ENCODE results near the gene CHD8.

Gene CHD8

DNA sequence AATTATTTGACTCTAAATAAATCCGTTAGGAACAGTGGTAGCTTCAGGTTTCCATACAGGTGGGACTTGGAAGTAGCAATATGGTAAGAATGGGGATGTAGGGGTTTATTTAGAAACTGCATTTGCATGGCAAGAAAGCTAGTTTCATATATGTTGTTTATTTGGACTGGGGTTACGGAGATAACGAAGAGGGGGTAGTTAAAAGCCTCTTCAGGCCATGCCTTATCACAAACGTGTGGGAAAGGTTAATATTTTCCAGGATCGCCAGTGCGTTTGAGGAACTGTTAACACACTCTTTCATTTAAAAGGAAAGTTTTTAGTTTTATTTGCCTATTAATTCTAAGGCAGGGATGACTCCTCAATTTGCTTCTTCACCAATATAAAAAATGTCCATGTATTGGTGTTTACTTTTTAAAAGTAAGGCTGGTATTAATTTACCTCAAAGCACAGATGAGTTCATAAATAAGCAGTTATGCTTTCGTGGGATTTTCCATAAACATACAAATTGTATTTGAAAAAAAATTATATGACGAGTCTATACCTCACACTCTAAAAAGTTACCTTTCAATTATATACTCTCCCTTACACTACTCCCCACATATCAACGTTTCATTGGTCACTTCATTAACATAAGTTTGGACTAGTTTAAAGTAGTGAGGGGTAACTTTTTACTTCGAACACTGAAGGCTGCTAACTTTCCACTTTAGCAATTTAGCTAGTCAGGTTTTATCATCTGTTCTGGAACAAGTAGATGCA, 20.0 kb upstream of the CHD8 start:
- peak; percentile 7 for ATAC-seq

DNA sequence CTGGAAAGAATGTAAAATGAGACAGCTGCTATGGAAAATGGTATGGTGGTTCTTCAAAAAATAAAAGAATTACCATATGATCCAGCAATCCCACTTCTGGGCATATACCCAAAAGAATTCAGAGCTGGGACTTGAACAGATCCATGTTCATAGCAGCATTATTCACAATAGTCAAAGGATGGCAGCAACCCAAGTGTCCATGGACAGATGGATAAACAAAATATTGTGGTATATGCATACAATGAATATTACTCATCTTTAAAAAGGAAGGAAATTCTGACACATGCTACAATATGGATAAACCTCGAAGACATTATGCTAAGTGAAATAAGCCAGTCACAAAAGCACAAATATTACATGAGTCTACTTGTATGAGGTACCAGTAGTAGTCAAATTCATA, 11.7 kb upstream of the CHD8 start:
- no peak for TF ChIP-seq ZFP30 (CRISPR knock-in tag; IDR thresholded peaks at IDR 0.05)
- TF ChIP-seq ZFP3 (CRISPR knock-in tag; IDR thresholded peaks at IDR 0.05): no peak
- ATAC-seq: peak; percentile 76

More for the DNA sequence above, 20.0 kb upstream of the CHD8 start:
- TF ChIP-seq BACH2 (CRISPR knock-in tag; IDR thresholded peaks at IDR 0.05; ENCODE audit: borderline replicate concordance) (no peak), ZNF70 (CRISPR knock-in tag; IDR thresholded peaks at IDR 0.05) (no peak), ZNF565 (CRISPR knock-in tag; conservative IDR thresholded peaks at IDR 0.05; ENCODE audit: low read depth) (no peak), RARB (CRISPR knock-in tag; IDR thresholded peaks at IDR 0.05) (no peak), OSR1 (CRISPR knock-in tag; IDR thresholded peaks at IDR 0.05) (no peak), CSDC2 (CRISPR knock-in tag; IDR thresholded peaks at IDR 0.05) (no peak), POU6F1 (CRISPR knock-in tag; IDR thresholded peaks at IDR 0.05; ENCODE audit: borderline replicate concordance, low read depth) (no peak)

- peak; percentile 60 for ATAC-seq
- TF ChIP-seq ZFP30 (CRISPR knock-in tag; IDR thresholded peaks at IDR 0.05): no peak
- TF ChIP-seq ZFP3 (CRISPR knock-in tag; IDR thresholded peaks at IDR 0.05): 0 out of 2 replicates have a peak, but pooled peaks have one; percentile 11
Measured at GRCh38 chr14:21455592-21455911, 371 bp downstream of the CHD8 start.

DNA sequence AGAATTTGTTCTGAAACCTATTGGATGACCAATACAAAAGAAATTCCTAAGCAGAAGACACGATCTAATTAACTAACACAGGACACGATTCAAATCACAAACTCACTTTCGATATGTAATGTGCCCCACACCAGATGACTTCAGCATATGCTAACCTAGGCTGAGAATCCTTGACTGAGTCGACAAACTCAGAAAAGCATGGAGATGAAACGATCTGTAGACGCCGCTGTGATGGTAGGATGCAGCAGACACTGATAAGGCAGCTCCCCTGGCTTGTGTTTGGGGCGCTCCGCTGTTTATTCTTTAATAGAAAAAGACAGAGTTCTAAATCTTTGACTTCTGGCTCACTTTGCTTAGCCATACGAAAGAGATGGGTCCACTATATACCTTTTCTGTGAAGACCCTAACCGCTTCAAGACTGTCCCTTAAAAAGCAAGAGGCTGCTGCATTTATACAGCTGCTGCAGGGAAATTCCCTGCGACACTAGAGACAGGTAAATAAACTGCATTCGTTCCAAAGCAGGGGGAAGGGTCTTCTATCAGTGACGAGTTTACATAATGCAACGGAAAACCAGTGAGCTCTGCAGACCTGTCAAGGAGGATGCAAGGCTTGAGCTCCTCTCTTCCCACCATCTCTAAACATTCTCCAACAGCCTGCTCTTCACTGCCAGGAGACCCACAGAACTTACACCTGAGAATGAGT, 929 bp downstream of the CHD8 start:
- ATAC-seq: peak; percentile 14
- no peak for TF ChIP-seq TCF4 (CRISPR knock-in tag; IDR thresholded peaks at IDR 0.05; ENCODE audit: borderline replicate concordance)
- TF ChIP-seq TOX (CRISPR knock-in tag; IDR thresholded peaks at IDR 0.05; ENCODE audit: borderline replicate concordance): no peak
- no peak for TF ChIP-seq POU6F1 (CRISPR knock-in tag; IDR thresholded peaks at IDR 0.05; ENCODE audit: borderline replicate concordance, low read depth)
- TF ChIP-seq RARB (CRISPR knock-in tag; IDR thresholded peaks at IDR 0.05): no peak
- TF ChIP-seq OSR1 (CRISPR knock-in tag; IDR thresholded peaks at IDR 0.05): no peak
- TF ChIP-seq, protein P1, sequence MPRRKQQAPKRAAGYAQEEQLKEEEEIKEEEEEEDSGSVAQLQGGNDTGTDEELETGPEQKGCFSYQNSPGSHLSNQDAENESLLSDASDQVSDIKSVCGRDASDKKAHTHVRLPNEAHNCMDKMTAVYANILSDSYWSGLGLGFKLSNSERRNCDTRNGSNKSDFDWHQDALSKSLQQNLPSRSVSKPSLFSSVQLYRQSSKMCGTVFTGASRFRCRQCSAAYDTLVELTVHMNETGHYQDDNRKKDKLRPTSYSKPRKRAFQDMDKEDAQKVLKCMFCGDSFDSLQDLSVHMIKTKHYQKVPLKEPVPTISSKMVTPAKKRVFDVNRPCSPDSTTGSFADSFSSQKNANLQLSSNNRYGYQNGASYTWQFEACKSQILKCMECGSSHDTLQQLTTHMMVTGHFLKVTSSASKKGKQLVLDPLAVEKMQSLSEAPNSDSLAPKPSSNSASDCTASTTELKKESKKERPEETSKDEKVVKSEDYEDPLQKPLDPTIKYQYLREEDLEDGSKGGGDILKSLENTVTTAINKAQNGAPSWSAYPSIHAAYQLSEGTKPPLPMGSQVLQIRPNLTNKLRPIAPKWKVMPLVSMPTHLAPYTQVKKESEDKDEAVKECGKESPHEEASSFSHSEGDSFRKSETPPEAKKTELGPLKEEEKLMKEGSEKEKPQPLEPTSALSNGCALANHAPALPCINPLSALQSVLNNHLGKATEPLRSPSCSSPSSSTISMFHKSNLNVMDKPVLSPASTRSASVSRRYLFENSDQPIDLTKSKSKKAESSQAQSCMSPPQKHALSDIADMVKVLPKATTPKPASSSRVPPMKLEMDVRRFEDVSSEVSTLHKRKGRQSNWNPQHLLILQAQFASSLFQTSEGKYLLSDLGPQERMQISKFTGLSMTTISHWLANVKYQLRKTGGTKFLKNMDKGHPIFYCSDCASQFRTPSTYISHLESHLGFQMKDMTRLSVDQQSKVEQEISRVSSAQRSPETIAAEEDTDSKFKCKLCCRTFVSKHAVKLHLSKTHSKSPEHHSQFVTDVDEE (CRISPR knock-in tag; IDR thresholded peaks at IDR 0.05): no peak
- TF ChIP-seq ESRRG (CRISPR knock-in tag; IDR thresholded peaks at IDR 0.05): no peak
- TF ChIP-seq ZNF565 (CRISPR knock-in tag; conservative IDR thresholded peaks at IDR 0.05; ENCODE audit: low read depth): no peak
- TF ChIP-seq CSDC2 (CRISPR knock-in tag; IDR thresholded peaks at IDR 0.05): no peak
- TF ChIP-seq PATZ1 (CRISPR knock-in tag; IDR thresholded peaks at IDR 0.05; ENCODE audit: borderline replicate concordance): no peak
- TF ChIP-seq PPARA (CRISPR knock-in tag; IDR thresholded peaks at IDR 0.05; ENCODE audit: borderline replicate concordance): no peak

GRCh38 chr14:21449899-21450216, 6.1 kb downstream of the CHD8 start:
- no peak for ATAC-seq
- TF ChIP-seq ISL1 (CRISPR knock-in tag; IDR thresholded peaks at IDR 0.05) (no peak), CSRNP3 (CRISPR knock-in tag; IDR thresholded peaks at IDR 0.05) (no peak), POU6F1 (CRISPR knock-in tag; IDR thresholded peaks at IDR 0.05; ENCODE audit: borderline replicate concordance, low read depth) (no peak), TCF4 (CRISPR knock-in tag; IDR thresholded peaks at IDR 0.05; ENCODE audit: borderline replicate concordance) (no peak), SNAI2 (CRISPR knock-in tag; IDR thresholded peaks at IDR 0.05) (no peak), BACH2 (CRISPR knock-in tag; IDR thresholded peaks at IDR 0.05; ENCODE audit: borderline replicate concordance) (no peak), ARNTL (CRISPR knock-in tag; IDR thresholded peaks at IDR 0.05; ENCODE audit: borderline replicate concordance, low read depth) (no peak), PPARA (CRISPR knock-in tag; IDR thresholded peaks at IDR 0.05; ENCODE audit: borderline replicate concordance) (no peak), ZFP30 (CRISPR knock-in tag; IDR thresholded peaks at IDR 0.05) (no peak)
- TF ChIP-seq, protein P2, sequence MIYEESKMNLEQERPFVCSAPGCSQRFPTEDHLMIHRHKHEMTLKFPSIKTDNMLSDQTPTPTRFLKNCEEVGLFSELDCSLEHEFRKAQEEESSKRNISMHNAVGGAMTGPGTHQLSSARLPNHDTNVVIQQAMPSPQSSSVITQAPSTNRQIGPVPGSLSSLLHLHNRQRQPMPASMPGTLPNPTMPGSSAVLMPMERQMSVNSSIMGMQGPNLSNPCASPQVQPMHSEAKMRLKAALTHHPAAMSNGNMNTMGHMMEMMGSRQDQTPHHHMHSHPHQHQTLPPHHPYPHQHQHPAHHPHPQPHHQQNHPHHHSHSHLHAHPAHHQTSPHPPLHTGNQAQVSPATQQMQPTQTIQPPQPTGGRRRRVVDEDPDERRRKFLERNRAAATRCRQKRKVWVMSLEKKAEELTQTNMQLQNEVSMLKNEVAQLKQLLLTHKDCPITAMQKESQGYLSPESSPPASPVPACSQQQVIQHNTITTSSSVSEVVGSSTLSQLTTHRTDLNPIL (CRISPR knock-in tag; IDR thresholded peaks at IDR 0.05; ENCODE audit: low read depth): no peak
